ENCODE data around the gene PHLDA2.
"Not testable (repeated sequence)": the region's sequence is repeated elsewhere in the genome, so short reads cannot be mapped to it uniquely, and the experiment has no call there.

Gene PHLDA2

DNA sequence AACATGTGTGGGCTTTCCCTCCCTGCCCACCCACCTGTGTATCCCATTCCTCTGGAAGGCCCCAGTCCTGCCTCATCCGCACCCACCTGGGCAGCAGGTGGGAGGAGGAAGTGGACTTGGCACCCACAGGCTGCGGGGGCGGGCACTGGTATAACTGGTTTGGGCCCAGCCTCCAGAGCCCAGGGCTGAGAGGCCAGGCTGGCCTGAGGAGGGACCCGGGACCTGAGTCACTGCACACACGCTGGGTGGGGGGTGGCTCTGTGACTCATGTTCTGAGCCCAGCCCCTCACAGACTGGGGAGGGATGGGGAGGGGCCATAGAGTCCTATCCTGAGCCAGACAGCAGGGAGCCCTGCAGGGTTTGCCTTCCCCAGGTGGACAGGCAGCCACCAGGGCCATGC, 16.7 kb downstream of the PHLDA2 start:
- peak; percentile 89 for DNase-seq

DNA sequence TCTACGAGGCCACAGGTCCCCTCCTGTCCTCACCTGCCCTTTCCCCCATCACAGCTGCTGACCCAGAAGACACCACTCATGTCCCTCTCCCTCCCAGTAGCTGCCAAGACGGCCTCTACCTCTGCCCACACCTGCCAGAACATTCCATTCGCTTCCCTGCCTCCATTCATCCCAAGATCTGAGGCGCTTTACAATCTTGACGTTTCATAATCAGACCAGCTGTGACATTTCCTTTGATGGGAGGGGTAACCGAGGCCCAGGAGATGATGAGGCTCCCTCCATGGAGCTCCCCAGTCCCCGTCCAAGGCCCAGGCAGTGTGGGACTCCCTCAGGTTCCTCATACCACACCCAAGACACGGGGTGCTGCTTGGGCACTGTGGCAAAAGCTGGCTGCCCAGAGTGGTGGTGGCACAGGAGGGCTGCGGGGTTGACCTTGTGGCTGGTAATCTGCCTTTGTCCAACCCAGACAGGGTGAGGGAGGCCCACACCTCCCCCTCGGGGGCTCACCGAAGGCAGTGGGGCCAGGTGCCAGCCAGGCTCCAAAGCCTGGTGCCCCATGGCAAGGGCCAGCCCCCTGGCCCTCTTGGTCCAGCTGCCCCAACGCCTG, 17.3 kb downstream of the PHLDA2 start:
- DNase-seq, result no peak

DNA sequence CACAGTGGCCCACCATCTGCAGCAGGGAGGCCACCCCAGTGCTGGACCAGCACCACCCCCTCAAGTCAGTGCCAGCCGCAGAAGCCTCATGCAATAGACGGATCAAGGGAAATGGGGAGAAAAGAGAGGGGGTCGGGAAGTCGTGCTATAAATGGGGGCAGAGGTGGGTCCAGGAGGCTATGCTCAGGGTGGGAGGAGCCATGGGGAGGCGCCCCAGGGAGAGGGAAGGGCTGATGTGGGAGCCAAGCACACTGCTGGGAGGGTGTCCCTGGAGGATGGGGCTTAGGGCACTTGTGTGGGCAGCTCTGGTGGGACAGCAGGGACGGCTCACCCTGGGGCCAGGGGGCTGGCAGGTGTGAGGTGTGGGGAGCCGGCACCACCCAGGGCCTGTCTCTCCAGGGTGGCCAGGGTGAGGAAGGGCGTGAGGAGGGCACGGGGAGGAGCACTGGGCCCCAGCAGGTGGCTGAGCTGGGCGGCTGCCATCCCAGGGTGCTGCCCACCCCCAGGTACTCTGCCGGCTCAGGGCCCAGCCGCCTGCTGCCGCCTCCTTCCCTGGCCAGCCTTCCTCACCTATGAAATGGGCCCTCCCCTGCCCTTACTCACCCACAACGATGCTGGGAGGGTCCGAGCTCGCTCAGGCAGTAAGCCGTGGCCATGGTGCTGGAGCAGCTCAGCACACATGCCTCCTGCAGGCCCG, 18.0 kb downstream of the PHLDA2 start:
- no peak for DNase-seq

- DNase-seq, result no peak
Measured at GRCh38 chr11:2910401-2910955, 18.7 kb downstream of the PHLDA2 start.

DNA sequence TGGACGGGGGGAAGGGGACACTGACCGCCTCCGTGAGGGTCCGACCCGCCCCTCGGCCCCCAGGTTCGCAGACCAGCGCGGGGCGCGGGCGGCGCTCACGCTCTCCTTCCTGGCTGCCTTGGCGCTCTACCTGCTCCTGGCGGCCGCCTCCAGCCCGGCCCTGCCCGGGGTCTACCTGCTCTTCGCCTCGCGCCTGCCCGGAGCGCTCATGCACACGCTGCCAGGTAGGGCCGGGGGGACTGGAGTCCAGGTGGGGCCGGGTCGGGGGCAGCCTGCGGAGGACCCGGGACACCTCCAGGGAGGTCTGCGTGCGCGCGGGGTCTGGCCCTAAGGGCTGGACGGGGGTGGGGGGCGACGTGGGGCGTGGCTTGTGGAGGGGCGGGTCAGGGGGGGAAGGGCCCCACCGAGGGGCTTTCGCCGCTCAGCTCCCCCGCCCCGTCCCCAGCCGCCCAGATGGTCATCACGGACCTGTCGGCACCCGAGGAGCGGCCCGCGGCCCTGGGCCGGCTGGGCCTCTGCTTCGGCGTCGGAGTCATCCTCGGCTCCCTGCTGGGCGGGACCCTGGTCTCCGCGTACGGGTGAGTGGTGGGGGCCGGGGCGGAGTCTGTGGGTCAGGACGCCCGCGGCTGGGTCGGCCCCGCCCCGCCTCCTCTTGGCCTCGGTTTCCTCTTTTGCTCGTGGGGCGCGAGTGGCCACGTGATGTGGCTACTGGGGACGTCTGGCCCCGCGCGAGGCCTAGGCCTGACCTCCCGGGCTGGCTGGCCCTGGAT, 19.9 kb downstream of the PHLDA2 start:
- DNase-seq, result no peak

DNA sequence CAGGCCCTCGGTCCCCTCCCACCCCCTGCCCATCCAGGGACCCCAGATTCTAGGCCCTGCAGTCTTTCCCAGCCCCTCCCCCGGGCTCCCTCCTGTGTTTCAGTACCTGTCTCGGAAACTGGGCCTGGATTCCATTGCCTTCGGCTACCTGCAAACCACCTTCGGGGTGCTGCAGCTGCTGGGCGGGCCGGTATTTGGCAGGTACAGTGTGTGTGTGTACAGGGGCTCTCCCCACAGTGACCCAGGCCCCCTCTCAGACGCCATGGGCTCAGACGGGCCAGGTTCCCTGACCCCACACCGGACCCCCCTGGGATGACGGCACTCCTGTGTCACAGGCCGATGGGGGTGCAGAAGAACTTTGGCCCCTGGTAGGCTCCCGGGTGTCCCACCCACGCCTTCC, 21.1 kb downstream of the PHLDA2 start:
- DNase-seq, result no peak

GRCh38 chr11:2905299-2905698, 23.9 kb downstream of the PHLDA2 start:
- DNase-seq, result not testable (repeated sequence)

GRCh38 chr11:2904153-2905052, 24.8 kb downstream of the PHLDA2 start:
- no peak for DNase-seq

- no peak for DNase-seq
Measured at GRCh38 chr11:2903672-2904011, 25.6 kb downstream of the PHLDA2 start.

DNA sequence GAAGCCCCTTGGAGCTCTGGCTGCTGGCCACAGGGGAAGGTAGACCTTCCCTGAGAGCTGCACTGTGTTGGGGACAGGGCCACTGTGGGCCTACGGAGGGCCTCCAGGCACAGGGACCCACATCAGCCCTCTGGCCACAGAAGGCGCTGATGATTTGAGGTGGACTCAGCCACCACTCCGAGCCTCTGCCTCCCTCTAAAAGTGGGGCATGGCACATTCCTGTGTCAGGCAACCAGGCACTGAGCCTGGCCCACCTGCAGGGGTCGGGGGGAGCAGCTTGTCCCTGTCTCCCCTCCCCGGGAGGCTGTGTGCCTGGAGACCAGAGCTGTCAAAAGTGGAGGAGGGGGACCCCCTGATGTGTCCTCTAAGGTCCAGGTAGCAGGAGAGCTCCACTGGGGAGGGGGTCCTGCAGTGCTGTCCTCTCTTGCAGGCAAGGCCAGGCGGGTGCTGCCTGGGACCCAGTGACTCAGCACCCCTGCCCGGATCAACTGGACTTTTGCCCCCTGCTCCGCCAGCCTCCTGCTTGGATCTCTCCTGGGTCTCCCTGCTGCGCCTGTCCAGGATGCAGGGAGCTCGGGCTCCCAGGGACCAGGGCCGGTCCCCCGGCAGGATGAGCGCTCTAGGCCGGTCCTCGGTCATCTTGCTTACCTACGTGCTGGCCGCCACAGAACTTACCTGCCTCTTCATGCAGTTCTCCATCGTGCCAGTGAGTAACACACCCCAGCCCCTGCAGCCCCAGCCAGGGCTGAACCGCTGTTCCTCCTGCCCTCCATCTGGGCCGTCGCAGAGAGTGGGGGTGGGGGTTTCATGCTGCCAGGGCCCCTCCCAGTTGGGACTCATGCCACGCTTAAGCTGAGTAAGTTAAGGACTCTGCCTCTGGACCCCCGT, 26.2 kb downstream of the PHLDA2 start:
- no peak for DNase-seq

DNA sequence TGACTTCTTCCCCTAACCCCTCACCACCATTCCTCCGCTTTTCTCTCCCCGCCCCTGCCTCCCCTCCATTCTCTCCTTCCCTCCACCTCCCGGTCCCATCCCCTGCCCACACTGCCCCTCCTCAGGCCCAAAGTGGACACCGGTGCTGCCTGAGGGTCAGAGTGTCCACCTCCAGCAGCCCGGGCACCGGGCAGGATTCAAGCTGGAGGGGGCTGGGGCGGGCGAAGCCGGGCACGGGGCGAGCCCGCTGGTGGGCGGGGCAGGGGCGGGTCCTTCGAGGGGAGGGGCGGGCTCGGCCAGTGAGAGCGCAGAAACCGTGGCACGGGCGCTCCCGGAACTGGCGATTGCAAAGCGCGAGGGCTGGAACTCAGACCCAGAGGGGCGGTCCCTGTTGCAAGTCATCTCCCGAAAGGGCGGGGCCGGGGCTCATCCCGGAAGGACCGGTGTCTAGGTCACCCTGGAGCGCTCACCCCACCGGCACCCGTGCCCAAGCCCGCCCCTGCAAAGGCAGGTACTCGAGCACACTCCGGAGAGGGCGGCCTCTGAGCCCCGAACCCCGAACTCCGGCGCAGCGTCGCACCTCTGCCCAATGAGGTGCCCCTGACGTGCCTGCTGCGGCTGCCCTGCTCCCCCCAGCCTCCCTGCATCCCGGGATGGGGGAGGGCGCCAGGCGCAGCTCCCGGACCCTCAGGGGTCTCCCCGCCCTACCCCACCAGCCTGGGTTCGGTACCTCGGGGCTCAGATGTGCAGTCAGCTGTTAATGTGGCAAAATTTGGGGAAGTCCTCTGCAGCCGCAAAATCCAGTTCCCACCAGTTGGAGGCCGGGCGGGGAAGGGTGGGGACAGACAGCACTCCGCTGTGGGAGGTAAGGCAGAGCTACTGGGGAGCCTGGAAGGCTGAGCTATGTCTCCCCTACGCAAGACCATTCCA, 27.1 kb downstream of the PHLDA2 start:
- peak; percentile 92 for DNase-seq

- no peak for DNase-seq
Measured at GRCh38 chr11:2901196-2901796, 27.9 kb downstream of the PHLDA2 start.

- DNase-seq, result no peak
Measured at GRCh38 chr11:2899080-2899783, 30.0 kb downstream of the PHLDA2 start.

- peak; percentile 88 for DNase-seq
Measured at GRCh38 chr11:2898366-2899079, 30.7 kb downstream of the PHLDA2 start.

- DNase-seq, result no peak
Measured at GRCh38 chr11:2897048-2897447, 32.2 kb downstream of the PHLDA2 start.

DNA sequence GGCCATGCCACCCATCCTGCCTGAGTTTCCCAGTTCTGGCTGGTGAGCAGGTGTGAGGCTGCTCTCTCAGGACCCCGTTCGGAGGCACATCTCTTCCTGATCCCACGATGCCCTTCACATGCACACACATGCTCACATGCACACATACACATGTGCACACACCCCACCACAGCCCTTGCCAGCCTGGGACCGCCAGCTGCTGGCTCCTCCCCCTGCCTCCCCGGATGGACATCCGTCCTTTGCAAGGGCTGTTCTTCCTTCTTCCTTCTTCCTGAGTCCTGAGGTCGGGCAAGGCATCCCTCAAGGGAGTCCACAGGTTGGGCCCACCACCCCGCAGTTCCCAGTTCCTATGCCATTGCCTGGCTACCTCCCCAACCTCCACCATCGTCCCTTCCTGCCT, 33.2 kb downstream of the PHLDA2 start:
- no peak for DNase-seq

- DNase-seq, result no peak
Measured at GRCh38 chr11:2893935-2894334, 35.3 kb downstream of the PHLDA2 start.

DNA sequence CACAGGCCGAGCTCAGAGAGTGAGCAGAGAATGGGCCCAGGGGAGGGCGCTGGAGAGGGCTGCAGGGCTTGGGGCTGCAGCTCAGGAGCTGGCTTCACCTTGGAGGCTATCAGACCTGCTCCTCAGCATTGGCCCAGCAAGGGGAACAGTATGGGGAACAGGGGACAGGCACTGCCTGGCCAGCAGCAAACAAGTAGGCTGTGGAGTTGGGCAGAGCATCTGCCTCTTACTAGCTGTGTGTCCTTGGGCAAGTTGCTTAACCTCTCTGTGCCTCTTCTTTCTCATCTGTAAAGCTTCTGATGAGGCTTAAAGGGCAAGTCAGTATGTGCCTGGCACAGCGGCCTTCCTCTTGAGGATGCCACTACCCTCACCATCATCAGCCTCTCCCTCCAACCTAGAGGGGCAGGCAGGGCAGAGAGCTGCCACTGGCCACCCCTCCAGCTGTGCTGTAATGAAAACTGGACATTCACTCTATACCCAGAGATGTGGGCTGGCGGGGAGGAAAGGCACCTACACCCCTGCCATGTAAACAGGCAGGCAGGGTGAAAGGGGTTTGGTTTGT, 36.2 kb downstream of the PHLDA2 start:
- DNase-seq, result no peak
